AG09309 (cell line): Measurements from ENCODE around the gene CCDC92B.

ENCODE experiments used
- DNase-seq: peaks from one replicate; pipeline ENCODE4 v3.0.0-alpha.2; 2010; ENCODE audit warnings: low read depth
- H3K4me3 ChIP-seq: 2 replicates; pipeline ENCODE4 v1.5.1; 2011; ENCODE audit warnings: mild to moderate bottlenecking, low read depth, low read length, moderate library complexity; ENCODE audit not compliant: control insufficient read depth
- TF ChIP-seq, protein P1 (sequence below): IDR thresholded peaks from 2 replicates; pipeline ENCODE4 v1.5.1; 2011; ENCODE audit warnings: mild to moderate bottlenecking, low read depth, low read length, inconsistent platforms; ENCODE audit not compliant: insufficient read depth, control insufficient read depth; ENCODE audit errors: missing control alignments

Gene CCDC92B

DNA sequence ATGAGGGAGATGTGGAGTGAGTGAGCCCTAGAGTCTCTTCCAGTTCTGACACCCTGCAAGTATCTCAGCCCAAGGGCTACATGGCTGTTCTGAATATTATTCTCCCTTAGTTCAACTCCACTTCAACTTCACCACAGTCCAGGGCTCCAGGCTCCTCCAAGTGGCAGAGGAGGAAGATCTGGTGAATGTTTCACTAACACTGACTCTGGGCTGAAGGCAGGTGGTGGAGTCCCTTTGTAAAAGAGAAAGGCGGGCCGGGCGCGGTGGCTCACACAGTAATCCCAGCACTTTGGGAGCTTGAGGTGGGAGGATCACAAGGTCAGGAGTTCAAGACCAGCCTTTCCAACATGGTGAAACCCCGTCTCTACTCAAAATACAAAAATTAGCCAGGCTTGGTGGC is 13.6 kb downstream of the CCDC92B start:
- TF ChIP-seq, protein P1, sequence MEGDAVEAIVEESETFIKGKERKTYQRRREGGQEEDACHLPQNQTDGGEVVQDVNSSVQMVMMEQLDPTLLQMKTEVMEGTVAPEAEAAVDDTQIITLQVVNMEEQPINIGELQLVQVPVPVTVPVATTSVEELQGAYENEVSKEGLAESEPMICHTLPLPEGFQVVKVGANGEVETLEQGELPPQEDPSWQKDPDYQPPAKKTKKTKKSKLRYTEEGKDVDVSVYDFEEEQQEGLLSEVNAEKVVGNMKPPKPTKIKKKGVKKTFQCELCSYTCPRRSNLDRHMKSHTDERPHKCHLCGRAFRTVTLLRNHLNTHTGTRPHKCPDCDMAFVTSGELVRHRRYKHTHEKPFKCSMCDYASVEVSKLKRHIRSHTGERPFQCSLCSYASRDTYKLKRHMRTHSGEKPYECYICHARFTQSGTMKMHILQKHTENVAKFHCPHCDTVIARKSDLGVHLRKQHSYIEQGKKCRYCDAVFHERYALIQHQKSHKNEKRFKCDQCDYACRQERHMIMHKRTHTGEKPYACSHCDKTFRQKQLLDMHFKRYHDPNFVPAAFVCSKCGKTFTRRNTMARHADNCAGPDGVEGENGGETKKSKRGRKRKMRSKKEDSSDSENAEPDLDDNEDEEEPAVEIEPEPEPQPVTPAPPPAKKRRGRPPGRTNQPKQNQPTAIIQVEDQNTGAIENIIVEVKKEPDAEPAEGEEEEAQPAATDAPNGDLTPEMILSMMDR, result no peak
- no peak overlapping the region for H3K4me3 ChIP-seq
- no peak for DNase-seq

- TF ChIP-seq, protein P1, result no peak
- no peak overlapping the region for H3K4me3 ChIP-seq
- DNase-seq, result no peak
Measured at GRCh38 chr17:2734939-2735338, 14.5 kb downstream of the CCDC92B start.

DNA sequence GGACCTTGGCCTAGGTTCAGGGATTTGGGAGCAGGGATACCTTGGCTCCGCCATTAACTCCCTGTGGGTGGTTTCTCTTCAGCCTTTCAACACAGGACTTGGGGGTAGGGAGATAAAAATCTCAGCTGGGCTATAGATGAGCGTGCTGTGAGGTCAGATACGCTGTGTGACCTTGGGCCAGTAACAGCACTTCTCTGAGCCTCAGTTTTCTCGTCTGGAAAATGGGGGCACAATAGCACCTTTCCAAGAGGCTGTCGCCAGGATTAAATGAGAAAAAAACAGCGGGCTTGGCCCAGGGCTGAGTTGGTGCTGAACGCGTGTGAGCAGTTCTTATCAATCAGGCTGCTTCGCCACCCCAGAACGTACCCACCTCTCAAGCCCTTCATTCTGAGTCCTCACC is 17.6 kb downstream of the CCDC92B start:
- H3K4me3 ChIP-seq, result no peak overlapping the region
- DNase-seq, result no peak
- TF ChIP-seq, protein P1, result no peak

DNA sequence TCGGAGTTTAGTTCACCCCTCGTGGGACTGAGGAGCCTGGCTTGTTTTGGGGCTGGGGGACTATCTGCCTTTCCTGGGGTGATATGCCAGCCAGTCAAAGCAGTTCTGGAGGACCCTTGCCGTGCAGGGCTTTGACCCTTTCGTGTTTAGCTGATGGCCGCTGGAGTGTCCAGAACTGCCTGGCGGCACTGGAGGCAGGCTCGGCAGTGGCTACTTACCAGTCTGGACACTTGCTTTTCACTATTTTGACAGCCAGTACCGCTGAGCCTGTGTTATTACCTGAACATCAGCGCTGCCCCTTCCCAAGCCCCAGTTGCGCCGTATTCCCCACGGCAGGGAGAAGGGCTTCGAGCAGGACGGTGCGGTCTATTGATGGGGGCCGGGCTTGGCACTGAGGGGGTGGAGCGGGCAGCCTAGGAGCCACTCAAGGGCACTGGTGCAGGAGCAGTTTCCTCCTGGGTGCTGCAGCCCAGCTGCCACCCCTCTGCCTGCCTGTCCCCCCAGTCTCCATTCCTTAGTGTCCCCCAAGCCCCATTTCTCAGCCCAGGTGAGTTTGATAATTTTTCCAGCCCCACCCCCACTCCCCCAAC is 18.6 kb downstream of the CCDC92B start:
- TF ChIP-seq, protein P1, result no peak
- DNase-seq, result no peak
- H3K4me3 ChIP-seq, result no peak overlapping the region

DNA sequence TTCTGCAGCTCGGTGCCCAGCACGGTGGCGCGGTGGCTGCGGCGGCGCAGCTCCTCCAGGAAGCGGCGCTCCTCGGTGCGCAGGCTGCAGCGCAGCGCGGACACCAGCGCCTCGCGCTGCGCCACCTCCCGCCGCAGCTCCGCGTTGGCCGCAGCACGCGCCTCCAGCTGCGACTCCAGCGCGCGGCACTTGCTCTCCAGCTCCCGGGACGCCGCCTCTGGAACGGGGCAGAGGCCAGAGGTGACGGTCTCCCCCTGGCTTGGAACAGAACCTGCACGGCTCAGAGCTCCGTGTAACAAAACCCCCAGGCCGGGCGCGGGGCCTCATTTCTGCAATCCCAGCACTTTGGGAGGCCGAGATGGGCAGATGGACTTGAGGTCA is 24.7 kb downstream of the CCDC92B start:
- no peak overlapping the region for H3K4me3 ChIP-seq
- no peak for DNase-seq
- TF ChIP-seq, protein P1, result no peak

- DNase-seq, result no peak
- TF ChIP-seq, protein P1, result no peak
- H3K4me3 ChIP-seq, result no peak overlapping the region
Measured at GRCh38 chr17:2723997-2724783, 25.3 kb downstream of the CCDC92B start.
